ENCODE data around the gene ANGPTL8. TPM values are rescaled to one million over a fixed set of nuclear protein-coding genes. Genes with fewer than 3 reads are reported as not detected.

The ANGPTL8 gene
- total and polyA plus RNA-seq, 2 of the 13 experiments (the other 11 are each of a cell fraction or from before 2014, with no cell fraction given), result 27.3 to 243 TPM

DNA sequence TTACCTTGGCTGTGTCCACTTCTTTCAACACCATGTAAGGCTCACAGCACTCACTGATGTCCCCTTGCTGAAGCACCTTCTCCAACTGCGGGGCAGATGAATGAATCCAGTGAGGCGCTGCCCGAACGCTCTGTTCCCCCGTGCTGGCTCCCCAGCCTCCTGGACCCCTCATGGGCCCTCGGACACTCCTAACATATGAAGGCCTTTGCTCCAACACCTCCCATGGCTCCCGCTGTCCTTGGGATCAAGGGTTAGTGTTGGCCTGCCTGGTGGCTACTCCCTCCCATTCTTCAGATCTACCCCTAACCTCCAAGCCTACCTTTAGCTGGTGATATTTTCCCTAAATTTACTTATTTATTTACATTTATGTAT lies 4.4 kb downstream of the ANGPTL8 start (continued):
- TF ChIP-seq, protein P1, sequence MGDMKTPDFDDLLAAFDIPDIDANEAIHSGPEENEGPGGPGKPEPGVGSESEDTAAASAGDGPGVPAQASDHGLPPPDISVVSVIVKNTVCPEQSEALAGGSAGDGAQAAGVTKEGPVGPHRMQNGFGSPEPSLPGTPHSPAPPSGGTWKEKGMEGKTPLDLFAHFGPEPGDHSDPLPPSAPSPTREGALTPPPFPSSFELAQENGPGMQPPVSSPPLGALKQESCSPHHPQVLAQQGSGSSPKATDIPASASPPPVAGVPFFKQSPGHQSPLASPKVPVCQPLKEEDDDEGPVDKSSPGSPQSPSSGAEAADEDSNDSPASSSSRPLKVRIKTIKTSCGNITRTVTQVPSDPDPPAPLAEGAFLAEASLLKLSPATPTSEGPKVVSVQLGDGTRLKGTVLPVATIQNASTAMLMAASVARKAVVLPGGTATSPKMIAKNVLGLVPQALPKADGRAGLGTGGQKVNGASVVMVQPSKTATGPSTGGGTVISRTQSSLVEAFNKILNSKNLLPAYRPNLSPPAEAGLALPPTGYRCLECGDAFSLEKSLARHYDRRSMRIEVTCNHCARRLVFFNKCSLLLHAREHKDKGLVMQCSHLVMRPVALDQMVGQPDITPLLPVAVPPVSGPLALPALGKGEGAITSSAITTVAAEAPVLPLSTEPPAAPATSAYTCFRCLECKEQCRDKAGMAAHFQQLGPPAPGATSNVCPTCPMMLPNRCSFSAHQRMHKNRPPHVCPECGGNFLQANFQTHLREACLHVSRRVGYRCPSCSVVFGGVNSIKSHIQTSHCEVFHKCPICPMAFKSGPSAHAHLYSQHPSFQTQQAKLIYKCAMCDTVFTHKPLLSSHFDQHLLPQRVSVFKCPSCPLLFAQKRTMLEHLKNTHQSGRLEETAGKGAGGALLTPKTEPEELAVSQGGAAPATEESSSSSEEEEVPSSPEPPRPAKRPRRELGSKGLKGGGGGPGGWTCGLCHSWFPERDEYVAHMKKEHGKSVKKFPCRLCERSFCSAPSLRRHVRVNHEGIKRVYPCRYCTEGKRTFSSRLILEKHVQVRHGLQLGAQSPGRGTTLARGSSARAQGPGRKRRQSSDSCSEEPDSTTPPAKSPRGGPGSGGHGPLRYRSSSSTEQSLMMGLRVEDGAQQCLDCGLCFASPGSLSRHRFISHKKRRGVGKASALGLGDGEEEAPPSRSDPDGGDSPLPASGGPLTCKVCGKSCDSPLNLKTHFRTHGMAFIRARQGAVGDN (CRISPR knock-in tag; IDR thresholded peaks at IDR 0.05), result peak; percentile 8; the same call in 1 of the 2 replicates
- TF ChIP-seq BORCS8-MEF2B (CRISPR knock-in tag; IDR thresholded peaks at IDR 0.05) (0 out of 2 replicates have a peak, but pooled peaks have one; percentile 14), CENPT (CRISPR knock-in tag; IDR thresholded peaks at IDR 0.05; ENCODE audit: low read depth) (no peak), NONO (IDR thresholded peaks at IDR 0.05) (no peak), NONO (CRISPR knock-in tag; conservative IDR thresholded peaks at IDR 0.05) (0 out of 2 replicates have a peak, but pooled peaks have one; percentile 3), REXO4 (CRISPR knock-in tag; IDR thresholded peaks at IDR 0.05; ENCODE audit: borderline replicate concordance) (no peak), ZSCAN12 (CRISPR knock-in tag; IDR thresholded peaks at IDR 0.05) (no peak), POLR2A (IDR thresholded peaks at IDR 0.05; ENCODE audit: insufficient read depth in 1 of 2, low read depth in 2 of 2, low read length in 2 of 2) (peak in 1 of 2 experiments; percentile 11; a peak in 1 of 4 replicates), NR2C2 (CRISPR knock-in tag; IDR thresholded peaks at IDR 0.05; ENCODE audit: borderline replicate concordance) (no peak), POLR2AphosphoS5 (IDR thresholded peaks at IDR 0.05; ENCODE audit: low read depth, low read length) (0 out of 2 replicates have a peak, but pooled peaks have one; percentile 38), NRL (CRISPR knock-in tag; IDR thresholded peaks at IDR 0.05; ENCODE audit: borderline replicate concordance) (no peak), HMG20A (CRISPR knock-in tag; IDR thresholded peaks at IDR 0.05; ENCODE audit: borderline replicate concordance) (no peak)

Measured in HepG2 (cell line).